Retinal pigment epithelial cell (primary cell): Measurements from ENCODE around the gene HARS1.

Experiments
- DNase-seq: peaks from one replicate; pipeline ENCODE4 v3.0.0-alpha.2; 2010; ENCODE audit warnings: low read depth
- H3K4me3 ChIP-seq: 2 replicates; pipeline ENCODE4 v1.5.1; 2011; ENCODE audit warnings: mild to moderate bottlenecking, low read length, control low read depth, moderate library complexity
- TF ChIP-seq, protein P1 (sequence below): conservative IDR thresholded peaks from 2 replicates; pipeline ENCODE4 v1.5.1; 2011; ENCODE audit warnings: low read depth, low read length, control low read depth, inconsistent platforms

Gene HARS1

DNA sequence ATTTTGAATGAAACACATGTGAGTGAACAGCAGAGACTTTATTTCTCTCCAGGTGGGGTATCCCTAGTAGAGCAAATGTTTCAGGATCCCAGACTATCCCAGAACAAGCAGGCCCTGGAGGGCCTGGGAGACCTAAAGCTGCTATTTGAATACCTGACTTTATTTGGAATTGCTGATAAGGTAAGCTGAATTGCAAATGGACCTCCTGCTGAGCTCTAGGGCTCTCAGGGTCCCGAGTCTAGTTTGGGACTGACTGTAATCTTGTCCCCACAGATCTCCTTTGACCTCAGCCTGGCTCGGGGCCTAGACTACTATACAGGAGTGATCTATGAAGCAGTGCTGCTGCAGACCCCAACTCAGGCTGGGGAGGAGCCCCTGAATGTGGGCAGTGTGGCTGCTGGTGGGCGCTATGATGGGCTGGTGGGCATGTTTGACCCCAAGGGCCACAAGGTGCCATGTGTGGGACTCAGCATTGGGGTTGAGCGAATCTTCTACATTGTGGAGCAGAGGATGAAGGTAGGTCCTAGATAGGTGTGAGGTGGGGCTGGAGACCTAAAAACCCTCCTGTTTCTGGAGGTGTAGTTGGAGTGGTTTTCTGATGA, 5.8 kb upstream of the HARS1 start:
- H3K4me3 ChIP-seq, result no peak overlapping the region
- TF ChIP-seq, protein P1, sequence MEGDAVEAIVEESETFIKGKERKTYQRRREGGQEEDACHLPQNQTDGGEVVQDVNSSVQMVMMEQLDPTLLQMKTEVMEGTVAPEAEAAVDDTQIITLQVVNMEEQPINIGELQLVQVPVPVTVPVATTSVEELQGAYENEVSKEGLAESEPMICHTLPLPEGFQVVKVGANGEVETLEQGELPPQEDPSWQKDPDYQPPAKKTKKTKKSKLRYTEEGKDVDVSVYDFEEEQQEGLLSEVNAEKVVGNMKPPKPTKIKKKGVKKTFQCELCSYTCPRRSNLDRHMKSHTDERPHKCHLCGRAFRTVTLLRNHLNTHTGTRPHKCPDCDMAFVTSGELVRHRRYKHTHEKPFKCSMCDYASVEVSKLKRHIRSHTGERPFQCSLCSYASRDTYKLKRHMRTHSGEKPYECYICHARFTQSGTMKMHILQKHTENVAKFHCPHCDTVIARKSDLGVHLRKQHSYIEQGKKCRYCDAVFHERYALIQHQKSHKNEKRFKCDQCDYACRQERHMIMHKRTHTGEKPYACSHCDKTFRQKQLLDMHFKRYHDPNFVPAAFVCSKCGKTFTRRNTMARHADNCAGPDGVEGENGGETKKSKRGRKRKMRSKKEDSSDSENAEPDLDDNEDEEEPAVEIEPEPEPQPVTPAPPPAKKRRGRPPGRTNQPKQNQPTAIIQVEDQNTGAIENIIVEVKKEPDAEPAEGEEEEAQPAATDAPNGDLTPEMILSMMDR, result no peak
- no peak for DNase-seq

DNA sequence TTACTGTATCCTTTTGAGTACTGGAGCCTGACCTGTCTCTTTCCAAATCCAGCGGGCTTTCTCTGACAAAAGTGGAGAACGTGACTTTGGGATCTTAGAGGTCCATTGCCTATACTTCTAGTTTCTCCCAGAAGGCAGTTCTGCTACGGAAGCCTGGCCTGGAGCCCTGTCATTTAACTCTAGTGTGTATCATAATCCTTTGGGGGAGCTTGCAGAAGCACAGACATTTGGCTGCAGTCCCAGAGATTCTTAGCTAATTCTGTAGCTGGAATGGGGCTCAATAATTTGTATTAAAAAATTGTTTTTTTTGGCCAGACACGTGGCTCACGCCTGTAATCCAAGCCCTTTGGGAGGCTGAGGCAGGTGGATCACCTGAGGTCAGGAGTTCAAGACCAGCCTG, 3.1 kb upstream of the HARS1 start:
- H3K4me3 ChIP-seq, result no peak overlapping the region
- TF ChIP-seq, protein P1, result no peak
- peak; percentile 79 for DNase-seq

DNA sequence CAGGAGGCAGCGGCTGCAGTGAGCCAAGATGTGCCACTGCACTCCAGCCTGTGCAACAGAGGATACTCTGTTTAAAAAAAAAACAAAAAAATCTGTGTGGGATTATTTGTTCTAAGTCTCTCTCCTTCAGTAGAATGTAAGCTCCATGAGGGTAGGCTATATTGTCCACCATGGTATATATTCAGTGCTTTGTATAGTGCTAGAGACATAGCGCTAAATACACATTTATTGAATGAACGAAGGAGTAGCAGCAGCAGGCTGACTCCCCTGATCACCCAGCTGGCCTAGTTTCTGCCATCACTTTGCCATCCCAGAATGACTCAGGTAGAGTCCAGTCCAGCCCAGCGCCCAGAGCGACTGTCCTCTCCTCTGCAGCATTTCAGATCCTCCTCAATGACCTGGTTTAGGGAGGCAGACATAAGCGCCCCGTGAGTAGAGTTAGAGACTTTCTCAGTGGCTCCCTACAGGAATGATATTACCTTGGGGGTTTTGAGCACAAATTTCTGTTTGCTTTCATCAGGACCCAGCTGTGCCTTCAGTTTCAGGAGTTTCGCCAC, 716 bp downstream of the HARS1 start:
- H3K4me3 ChIP-seq, result peak overlapping the region; percentile 91
- DNase-seq, result no peak
- TF ChIP-seq, protein P1, result no peak

DNA sequence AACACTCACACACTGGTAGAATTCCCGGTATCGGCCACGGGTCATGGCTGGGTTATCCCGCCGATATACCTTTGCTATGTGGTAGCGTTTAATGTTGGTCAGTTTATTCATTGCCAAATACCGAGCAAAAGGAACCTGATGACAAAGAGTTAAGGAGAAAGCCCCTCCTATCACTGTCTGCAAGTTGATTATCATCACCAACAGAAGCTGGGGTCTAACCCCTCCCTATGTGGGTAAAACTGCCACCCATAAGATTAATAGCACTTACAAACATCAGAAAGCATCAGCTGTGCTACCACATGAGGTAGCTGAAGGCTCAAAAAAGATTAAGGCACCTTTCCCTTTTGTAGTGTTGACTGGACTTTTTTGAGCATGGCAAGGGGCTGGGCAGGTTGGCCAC, 12.2 kb downstream of the HARS1 start:
- no peak for DNase-seq
- no peak overlapping the region for H3K4me3 ChIP-seq
- TF ChIP-seq, protein P1, result no peak

DNA sequence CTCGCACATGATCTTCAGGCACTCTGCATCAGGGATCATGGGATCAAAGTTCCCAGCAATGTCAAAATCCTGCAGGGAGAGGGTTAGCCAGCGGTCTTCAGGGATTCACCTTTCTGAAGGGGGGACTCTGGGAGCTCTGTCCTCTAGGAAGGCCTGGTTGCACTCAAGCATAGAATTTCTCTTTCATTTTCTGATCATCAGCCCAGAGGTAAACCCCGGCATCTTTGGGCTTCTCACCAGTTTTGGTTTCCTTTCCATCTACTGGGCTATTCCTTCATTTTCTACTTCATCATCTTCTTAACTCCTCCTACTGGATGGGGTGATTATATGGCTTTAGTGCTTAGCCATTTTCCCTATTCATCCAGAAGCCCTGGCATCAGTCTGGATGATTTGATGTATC, 13.2 kb downstream of the HARS1 start:
- TF ChIP-seq, protein P1, result no peak
- no peak overlapping the region for H3K4me3 ChIP-seq

DNA sequence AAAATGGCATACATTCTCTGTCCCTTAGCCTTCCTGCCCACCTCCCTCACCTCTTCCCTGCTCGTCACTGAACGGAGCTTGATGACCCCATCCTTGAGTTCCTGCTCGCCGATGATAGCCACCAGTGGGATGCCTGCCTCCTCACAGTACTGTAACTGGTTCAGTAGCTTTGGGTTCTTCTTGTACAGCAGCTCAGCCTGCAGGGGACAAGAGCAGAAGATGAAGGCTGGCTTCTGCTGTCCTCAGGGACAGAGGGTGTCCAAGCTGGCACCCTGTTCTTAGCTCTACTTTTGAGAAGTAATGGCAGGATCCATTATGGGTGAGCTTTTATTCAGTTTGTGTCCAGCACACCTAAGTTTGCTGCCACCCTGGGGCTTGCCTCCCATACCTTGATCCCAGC, 16.5 kb downstream of the HARS1 start:
- DNase-seq, result no peak
- H3K4me3 ChIP-seq, result no peak overlapping the region
- TF ChIP-seq, protein P1, result no peak

More for the DNA sequence above, 13.2 kb downstream of the HARS1 start:
- DNase-seq, result no peak

DNA sequence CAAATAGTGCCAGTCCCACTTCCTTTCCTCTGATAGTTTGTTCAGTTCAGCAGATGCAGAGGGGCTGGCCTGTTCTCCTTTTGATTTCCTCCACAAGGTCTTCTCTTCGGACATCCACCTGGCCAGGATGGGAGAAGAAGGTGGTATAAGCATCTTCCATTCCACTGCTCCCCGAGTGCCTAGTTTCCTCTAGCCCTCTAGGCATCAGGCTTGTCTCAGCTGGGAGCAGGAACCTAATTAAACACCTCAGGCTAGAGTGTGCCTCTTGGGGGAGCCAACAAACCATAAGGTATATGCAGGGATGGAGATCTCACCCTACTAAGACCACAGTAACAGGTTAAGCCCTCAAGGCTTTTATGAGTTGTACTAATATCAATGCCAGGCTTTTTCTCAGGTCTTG, 17.0 kb downstream of the HARS1 start:
- no peak overlapping the region for H3K4me3 ChIP-seq
- TF ChIP-seq, protein P1, result no peak
- no peak for DNase-seq
